GM12878 (cell line): ENCODE results near the gene GIMAP6. TPM values are rescaled to one million over a fixed set of nuclear protein-coding genes. Genes with fewer than 3 reads are reported as not detected.

Experiments
- ATAC-seq: fragments of 200-7000 bp; cut with Tn5 transposase; 3 replicates; pipeline ENCODE4 v1.9.1; 2020; ENCODE audit warnings: mild to moderate bottlenecking, moderate library complexity
- BruUV-seq: library from RNA; stranded (reverse); fragments of 400-500 nt; replicated peaks from 2 replicates; lab custom pipeline; 2021; lab: Mats Ljungman, UMichigan
- CTCF ChIA-PET: fragments of 300-600 bp; sonication (Branson Sonifier 250); formaldehyde crosslinking; extraction: SDS; loops from one replicate; lab custom pipeline; 2021; ENCODE audit warnings: inconsistent platforms; lab: Yijun Ruan, JAX
- POLR2A ChIA-PET: fragments of 350-600 bp; formaldehyde crosslinking; extraction: SDS; loops from one replicate; lab custom pipeline; 2021; ENCODE audit warnings: inconsistent platforms; lab: Charles Lee
- RAD21 ChIA-PET: fragments of 300-600 bp; sonication (Branson Sonifier 250); formaldehyde crosslinking; loops from one replicate; lab custom pipeline; 2023; ENCODE audit warnings: antibody characterized with exemption; ENCODE audit not compliant: unreplicated experiment; lab: Charles Lee
- SMC1A ChIA-PET: fragments of 300-600 bp; sonication (Branson Sonifier 250); formaldehyde crosslinking; loops from one replicate; lab custom pipeline; 2023; ENCODE audit not compliant: unreplicated experiment, uncharacterized antibody; lab: Charles Lee
- DNase-seq: peaks from one replicate; pipeline ENCODE4 v3.0.0-alpha.2; 2011; ENCODE audit warnings: low read depth, low spot score
- FAIRE-seq: peaks from 3 replicates; lab custom pipeline; 2011; peaks lifted over from hg19 to GRCh38; lab: Jason Lieb, UNC
- H2AFZ ChIP-seq: 2 replicates; pipeline ENCODE4 v1.6.0; 2011; ENCODE audit warnings: low read depth, low read length, control low read depth; ENCODE audit not compliant: control insufficient read depth
- H3K27ac ChIP-seq: 2 replicates; pipeline ENCODE4 v1.5.1; 2011; ENCODE audit warnings: control low read depth; ENCODE audit not compliant: control insufficient read depth, insufficient read depth
- H3K27me3 ChIP-seq, 2 experiments: replicated peaks in 1 of 2; 2 replicates each; pipeline versions ENCODE4 v1.6.0 to v1.6.1; 2011; ENCODE audit warnings: low read length in 1 of 2; ENCODE audit not compliant: control insufficient read depth in 2 of 2, insufficient read depth in 2 of 2
- H3K36me3 ChIP-seq, 2 experiments: 2 replicates each; pipeline ENCODE4 v1.5.1; 2011; ENCODE audit warnings: low read length in 1 of 2; ENCODE audit not compliant: control insufficient read depth in 2 of 2, insufficient read depth in 2 of 2
- H3K4me1 ChIP-seq: 2 replicates; pipeline ENCODE4 v1.6.1; 2011; ENCODE audit warnings: mild to moderate bottlenecking, low read length, moderate library complexity, mixed read lengths; ENCODE audit not compliant: control insufficient read depth, insufficient read depth
- H3K4me2 ChIP-seq: 2 replicates; pipeline ENCODE4 v1.6.0; 2011; ENCODE audit warnings: control low read depth; ENCODE audit not compliant: control insufficient read depth, insufficient read depth
- H3K4me3 ChIP-seq: fragments of 200-600 bp; sonication (generic); 2 replicates; pipeline ENCODE4 v1.5.1; 2016
- H3K79me2 ChIP-seq: 2 replicates; pipeline ENCODE4 v1.6.0; 2011; ENCODE audit warnings: low read length; ENCODE audit not compliant: control insufficient read depth, insufficient read depth
- H3K9ac ChIP-seq: 2 replicates; pipeline ENCODE4 v1.8.0; 2011; ENCODE audit warnings: low read length, control low read depth, mixed read lengths; ENCODE audit not compliant: control insufficient read depth, insufficient read depth
- H3K9me3 ChIP-seq: replicated peaks from 3 replicates; pipeline ENCODE4 v1.5.1; 2011; ENCODE audit warnings: mild to moderate bottlenecking, low read length; ENCODE audit not compliant: control insufficient read depth, insufficient read depth
- H4K20me1 ChIP-seq: 2 replicates; pipeline ENCODE4 v1.6.0; 2011; ENCODE audit not compliant: control insufficient read depth, insufficient read depth
- BRCA1 ChIP-seq: IDR thresholded peaks from 2 replicates; pipeline ENCODE4 v1.6.1; 2011; ENCODE audit warnings: low read depth, low read length, improper control_type of control experiment
- EED ChIP-seq: sonication (generic); IDR thresholded peaks from 2 replicates; pipeline ENCODE4 v1.6.1; 2016; ENCODE audit warnings: antibody characterized with exemption, low read depth
- IRF4 ChIP-seq: IDR thresholded peaks from 2 replicates; pipeline ENCODE4 v1.6.1; 2011; ENCODE audit warnings: low read depth, low read length
- KLF5 ChIP-seq: fragments of 450-650 bp; IDR thresholded peaks from 2 replicates; pipeline ENCODE4 v1.6.1; 2014; ENCODE audit warnings: mild to moderate bottlenecking; ENCODE audit not compliant: partially characterized antibody
- MEF2B ChIP-seq: fragments of 450-650 bp; IDR thresholded peaks from 2 replicates; pipeline ENCODE4 v1.6.1; 2018; ENCODE audit warnings: mild to moderate bottlenecking, moderate library complexity; ENCODE audit not compliant: partially characterized antibody, poor library complexity, severe bottlenecking
- MTA2 ChIP-seq: fragments of 450-650 bp; IDR thresholded peaks from 2 replicates; pipeline ENCODE4 v1.6.1; 2016; ENCODE audit warnings: low read depth, mild to moderate bottlenecking, moderate library complexity
- MTA3 ChIP-seq: IDR thresholded peaks from 2 replicates; pipeline ENCODE4 v1.6.1; 2012; ENCODE audit warnings: low read length, inconsistent platforms, borderline replicate concordance
- MXI1 ChIP-seq: fragments of 150-350 bp; IDR thresholded peaks from 2 replicates; pipeline ENCODE4 v1.6.1; 2011; ENCODE audit warnings: low read depth, mild to moderate bottlenecking, inconsistent platforms, low read length, improper control_type of control experiment
- SPI1 ChIP-seq: IDR thresholded peaks from 2 replicates; pipeline ENCODE4 v1.6.1; 2011; ENCODE audit warnings: low read depth, mild to moderate bottlenecking, low read length, moderate library complexity, borderline replicate concordance; ENCODE audit not compliant: insufficient read depth
- SUPT20H ChIP-seq: IDR thresholded peaks from 2 replicates; pipeline ENCODE4 v1.6.1; 2011; ENCODE audit warnings: low read depth, mild to moderate bottlenecking, low read length, moderate library complexity, borderline replicate concordance; ENCODE audit not compliant: control insufficient read depth
- TCF3 ChIP-seq: IDR thresholded peaks from 2 replicates; pipeline ENCODE4 v1.6.1; 2012; ENCODE audit warnings: low read depth, mild to moderate bottlenecking, low read length, borderline replicate concordance; ENCODE audit not compliant: insufficient read depth
- ZBED1 ChIP-seq: IDR thresholded peaks from 2 replicates; pipeline ENCODE4 v1.6.1; 2016; ENCODE audit warnings: borderline replicate concordance
- ZSCAN29 ChIP-seq: fragments of 450-650 bp; IDR thresholded peaks from 2 replicates; pipeline ENCODE4 v1.6.1; 2017; ENCODE audit warnings: mild to moderate bottlenecking, moderate library complexity
- in situ Hi-C: fragments of 300-500 bp; cut with MboI; formaldehyde crosslinking; loops from 9 replicates; pipeline ENCODE4 v1.14.3; 2018; ENCODE audit warnings: mixed read lengths
- intact Hi-C: fragments of 100-400 bp; cut with micrococcal nuclease; formaldehyde crosslinking; loops from one replicate; pipeline ENCODE4 v1.14.2; 2022; ENCODE audit not compliant: unreplicated experiment
- polyA plus RNA-seq, 11 experiments: library from polyadenylated mRNA; depleted of rRNA in 4 of 11; unstranded in 6 of 11; stranded (reverse) in 5 of 11; fragments of >200 nt; fragmentation: Nextera tagmentation in 4 of 11; fragmentation: Illumina TruSeq in 1 of 11; extraction: Ambion mirVana in 4 of 11; extraction: Trizol in 1 of 11; gene quantifications; 1 replicate in 1 of 11; 2 replicates in 10 of 11; pipeline versions ENCODE4 v1.2.1 to v1.2.3, GENCODE V29; 2011 to 2016; ENCODE audit warnings: inconsistent platforms in 2 of 11, missing spikeins in 2 of 11, low read depth in 1 of 11
- total RNA-seq, 4 experiments: library from RNA; depleted of rRNA in 3 of 4; stranded (reverse); fragments of >200 nt in 3 of 4; fragmentation: Illumina TruSeq in 1 of 4; extraction: Trizol in 1 of 4; gene quantifications; 2 replicates each; pipeline versions ENCODE4 v1.2.1 to v1.2.3, GENCODE V29; 2013 to 2021
- TF ChIP-seq, protein P1 (sequence below): fragments of 450-650 bp; IDR thresholded peaks from 2 replicates; pipeline ENCODE4 v1.6.1; 2016; ENCODE audit warnings: mild to moderate bottlenecking
- TF ChIP-seq, protein P2 (sequence below): fragments of 450-650 bp; formaldehyde crosslinking; IDR thresholded peaks from 2 replicates; pipeline ENCODE4 v1.4.0; 2020; ENCODE audit warnings: mild to moderate bottlenecking, moderate library complexity
- TF ChIP-seq, protein P3 (sequence below): fragments of 450-650 bp; IDR thresholded peaks from 2 replicates; pipeline ENCODE4 v1.6.1; 2017; ENCODE audit warnings: mild to moderate bottlenecking, moderate library complexity

The GIMAP6 gene
- total and polyA plus RNA-seq, 10 of the 15 experiments (the other 5 are each of a cell fraction or from before 2014, with no cell fraction given): 6.2 to 49.2 (median 35.4) TPM

DNA sequence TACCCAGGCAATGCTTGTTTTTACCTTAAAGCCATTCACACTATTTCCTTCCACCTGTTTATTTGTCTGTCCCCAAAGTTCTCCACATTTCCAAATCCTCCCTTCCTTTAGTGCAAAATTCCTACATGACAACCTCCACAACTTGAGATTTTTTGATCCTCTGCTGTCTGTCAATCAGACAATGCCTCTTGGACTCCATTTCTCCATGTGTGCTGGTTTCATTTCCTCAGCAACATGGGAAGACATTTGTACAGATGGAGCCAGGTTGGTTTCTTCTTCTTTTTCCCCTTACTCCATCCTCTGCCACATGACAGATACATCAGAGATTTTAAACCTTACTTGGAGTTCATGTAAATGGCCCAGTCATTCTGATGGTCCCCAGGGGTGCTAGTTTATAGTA, 34.2 kb upstream of the GIMAP6 start:
- H3K79me2 ChIP-seq: no peaks in the 10 kb centered on the region
- DNase-seq: no peak
- POLR2A ChIA-PET: interaction anchor here (1.2 to 1.6 kb wide), 3 partner anchors 20 to 218 kb away, joined by 3 to 10 read pairs (median 4); partner anchors contain the start of genes GIMAP2 and GIMAP6
- TF ChIP-seq SUPT20H (no peak), MTA3 (no peak), MEF2B (no peak), MTA2 (no peak), IRF4 (no peak), SPI1 (peak; percentile 26; the same call in 1 of the 2 replicates), ZSCAN29 (no peak), MXI1 (no peak), TCF3 (no peak), EED (no peak), KLF5 (no peak), ZBED1 (no peak), BRCA1 (no peak)
- TF ChIP-seq, protein P1, sequence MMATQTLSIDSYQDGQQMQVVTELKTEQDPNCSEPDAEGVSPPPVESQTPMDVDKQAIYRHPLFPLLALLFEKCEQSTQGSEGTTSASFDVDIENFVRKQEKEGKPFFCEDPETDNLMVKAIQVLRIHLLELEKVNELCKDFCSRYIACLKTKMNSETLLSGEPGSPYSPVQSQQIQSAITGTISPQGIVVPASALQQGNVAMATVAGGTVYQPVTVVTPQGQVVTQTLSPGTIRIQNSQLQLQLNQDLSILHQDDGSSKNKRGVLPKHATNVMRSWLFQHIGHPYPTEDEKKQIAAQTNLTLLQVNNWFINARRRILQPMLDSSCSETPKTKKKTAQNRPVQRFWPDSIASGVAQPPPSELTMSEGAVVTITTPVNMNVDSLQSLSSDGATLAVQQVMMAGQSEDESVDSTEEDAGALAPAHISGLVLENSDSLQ: peak; percentile 72
- TF ChIP-seq, protein P2, sequence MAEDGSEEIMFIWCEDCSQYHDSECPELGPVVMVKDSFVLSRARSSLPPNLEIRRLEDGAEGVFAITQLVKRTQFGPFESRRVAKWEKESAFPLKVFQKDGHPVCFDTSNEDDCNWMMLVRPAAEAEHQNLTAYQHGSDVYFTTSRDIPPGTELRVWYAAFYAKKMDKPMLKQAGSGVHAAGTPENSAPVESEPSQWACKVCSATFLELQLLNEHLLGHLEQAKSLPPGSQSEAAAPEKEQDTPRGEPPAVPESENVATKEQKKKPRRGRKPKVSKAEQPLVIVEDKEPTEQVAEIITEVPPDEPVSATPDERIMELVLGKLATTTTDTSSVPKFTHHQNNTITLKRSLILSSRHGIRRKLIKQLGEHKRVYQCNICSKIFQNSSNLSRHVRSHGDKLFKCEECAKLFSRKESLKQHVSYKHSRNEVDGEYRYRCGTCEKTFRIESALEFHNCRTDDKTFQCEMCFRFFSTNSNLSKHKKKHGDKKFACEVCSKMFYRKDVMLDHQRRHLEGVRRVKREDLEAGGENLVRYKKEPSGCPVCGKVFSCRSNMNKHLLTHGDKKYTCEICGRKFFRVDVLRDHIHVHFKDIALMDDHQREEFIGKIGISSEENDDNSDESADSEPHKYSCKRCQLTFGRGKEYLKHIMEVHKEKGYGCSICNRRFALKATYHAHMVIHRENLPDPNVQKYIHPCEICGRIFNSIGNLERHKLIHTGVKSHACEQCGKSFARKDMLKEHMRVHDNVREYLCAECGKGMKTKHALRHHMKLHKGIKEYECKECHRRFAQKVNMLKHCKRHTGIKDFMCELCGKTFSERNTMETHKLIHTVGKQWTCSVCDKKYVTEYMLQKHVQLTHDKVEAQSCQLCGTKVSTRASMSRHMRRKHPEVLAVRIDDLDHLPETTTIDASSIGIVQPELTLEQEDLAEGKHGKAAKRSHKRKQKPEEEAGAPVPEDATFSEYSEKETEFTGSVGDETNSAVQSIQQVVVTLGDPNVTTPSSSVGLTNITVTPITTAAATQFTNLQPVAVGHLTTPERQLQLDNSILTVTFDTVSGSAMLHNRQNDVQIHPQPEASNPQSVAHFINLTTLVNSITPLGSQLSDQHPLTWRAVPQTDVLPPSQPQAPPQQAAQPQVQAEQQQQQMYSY: no peak
- TF ChIP-seq, protein P3, sequence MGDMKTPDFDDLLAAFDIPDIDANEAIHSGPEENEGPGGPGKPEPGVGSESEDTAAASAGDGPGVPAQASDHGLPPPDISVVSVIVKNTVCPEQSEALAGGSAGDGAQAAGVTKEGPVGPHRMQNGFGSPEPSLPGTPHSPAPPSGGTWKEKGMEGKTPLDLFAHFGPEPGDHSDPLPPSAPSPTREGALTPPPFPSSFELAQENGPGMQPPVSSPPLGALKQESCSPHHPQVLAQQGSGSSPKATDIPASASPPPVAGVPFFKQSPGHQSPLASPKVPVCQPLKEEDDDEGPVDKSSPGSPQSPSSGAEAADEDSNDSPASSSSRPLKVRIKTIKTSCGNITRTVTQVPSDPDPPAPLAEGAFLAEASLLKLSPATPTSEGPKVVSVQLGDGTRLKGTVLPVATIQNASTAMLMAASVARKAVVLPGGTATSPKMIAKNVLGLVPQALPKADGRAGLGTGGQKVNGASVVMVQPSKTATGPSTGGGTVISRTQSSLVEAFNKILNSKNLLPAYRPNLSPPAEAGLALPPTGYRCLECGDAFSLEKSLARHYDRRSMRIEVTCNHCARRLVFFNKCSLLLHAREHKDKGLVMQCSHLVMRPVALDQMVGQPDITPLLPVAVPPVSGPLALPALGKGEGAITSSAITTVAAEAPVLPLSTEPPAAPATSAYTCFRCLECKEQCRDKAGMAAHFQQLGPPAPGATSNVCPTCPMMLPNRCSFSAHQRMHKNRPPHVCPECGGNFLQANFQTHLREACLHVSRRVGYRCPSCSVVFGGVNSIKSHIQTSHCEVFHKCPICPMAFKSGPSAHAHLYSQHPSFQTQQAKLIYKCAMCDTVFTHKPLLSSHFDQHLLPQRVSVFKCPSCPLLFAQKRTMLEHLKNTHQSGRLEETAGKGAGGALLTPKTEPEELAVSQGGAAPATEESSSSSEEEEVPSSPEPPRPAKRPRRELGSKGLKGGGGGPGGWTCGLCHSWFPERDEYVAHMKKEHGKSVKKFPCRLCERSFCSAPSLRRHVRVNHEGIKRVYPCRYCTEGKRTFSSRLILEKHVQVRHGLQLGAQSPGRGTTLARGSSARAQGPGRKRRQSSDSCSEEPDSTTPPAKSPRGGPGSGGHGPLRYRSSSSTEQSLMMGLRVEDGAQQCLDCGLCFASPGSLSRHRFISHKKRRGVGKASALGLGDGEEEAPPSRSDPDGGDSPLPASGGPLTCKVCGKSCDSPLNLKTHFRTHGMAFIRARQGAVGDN: 0 out of 2 replicates have a peak, but pooled peaks have one; percentile 11

More for the DNA sequence above, 34.2 kb upstream of the GIMAP6 start:
- RAD21 ChIA-PET: interaction anchor here (0.9 to 3.9 kb wide), 6 partner anchors 19 to 259 kb away, joined by 3 to 31 read pairs (median 8); partner anchors contain the start of genes GIMAP2 and GIMAP6
- H3K27me3 ChIP-seq: no peaks in the 10 kb centered on the region
- ATAC-seq: no peak
- in situ Hi-C loops (no loop called here), intact Hi-C loops (loop anchor here (5.0 kb wide), 1 partner anchor 289 kb away; the partner anchor contains the start of gene ZNF775)
- peak overlapping the region; percentile 19; the same call in 1 of the 2 replicates for H2AFZ ChIP-seq
- no peaks in the 10 kb centered on the region for H3K36me3 ChIP-seq
- H3K4me3 ChIP-seq: no peak overlapping the region
- CTCF ChIA-PET: interaction anchor here (0.7 to 2.4 kb wide), 6 partner anchors 19 to 218 kb away, joined by 3 to 11 read pairs (median 4); partner anchors contain the start of genes GIMAP2 and GIMAP6
- H3K9ac ChIP-seq: no peak overlapping the region; the same call in 1 of the 2 replicates
- SMC1A ChIA-PET: interaction anchor here (1.0 to 5.2 kb wide), 8 partner anchors 18 to 286 kb away, joined by 3 to 57 read pairs (median 4); partner anchors contain the start of genes GIMAP2 and GIMAP6
- H3K4me2 ChIP-seq: no peak overlapping the region
- peaks cover 78% of the 10 kb centered on the region for H3K4me1 ChIP-seq
- H3K27ac ChIP-seq: peak overlapping the region; percentile 76
- no TSS peak for BruUV-seq
- peaks cover 7% of the 10 kb centered on the region for H3K9me3 ChIP-seq
- no peak for FAIRE-seq
- no peaks in the 10 kb centered on the region for H4K20me1 ChIP-seq
